ENCODE measurements around the gene FUCA2. TPM values are rescaled to one million over a fixed set of nuclear protein-coding genes. Genes with fewer than 3 reads are reported as not detected.

The FUCA2 gene
- total and polyA plus RNA-seq, 7 donors = 14.9 to 51.4 (median 22.7) TPM

- Histone ChIP-seq H3K9me3 (no peaks in the 10 kb centered on the region), H3K27ac (no peak overlapping the region), H3K4me1 (peaks cover 0 to 4% (median 3%) of the 10 kb centered on the region in 4 donors), H3K4me3 (no peak overlapping the region), H3K36me3 (no peaks in the 10 kb centered on the region), H3K27me3 (no peaks in the 10 kb centered on the region)
- no peak for DNase-seq
- intact Hi-C loops (cut with DNase I) = no loop called here
- WGBS, 2 donors = 91 to 92% methylated on average over 2 of the region's 2 CpGs
- TF ChIP-seq CTCF (IDR thresholded peaks at IDR 0.05) (no peak), EP300 (IDR thresholded peaks at IDR 0.05) (no peak), POLR2AphosphoS5 (IDR thresholded peaks at IDR 0.05) (no peak), POLR2A (IDR thresholded peaks at IDR 0.05) (no peak)
Measured at GRCh38 chr6:143542888-143543287, 31.4 kb upstream of the FUCA2 start.

- H3K36me3 ChIP-seq = no peaks in the 10 kb centered on the region
- H3K4me1 ChIP-seq = peaks cover 0 to 15% (median 9%) of the 10 kb centered on the region in 4 donors
- no peak for DNase-seq
- intact Hi-C loops (cut with DNase I) = no loop called here
- H3K27ac ChIP-seq = no peak overlapping the region
- TF ChIP-seq POLR2A (IDR thresholded peaks at IDR 0.05) (no peak), CTCF (IDR thresholded peaks at IDR 0.05) (no peak), POLR2AphosphoS5 (IDR thresholded peaks at IDR 0.05) (no peak), EP300 (IDR thresholded peaks at IDR 0.05) (no peak)
- H3K27me3 ChIP-seq = no peaks in the 10 kb centered on the region
- no peak overlapping the region for H3K4me3 ChIP-seq
- no peaks in the 10 kb centered on the region for H3K9me3 ChIP-seq
- WGBS, 2 donors = 56 to 63% methylated on average over 3 of the region's 3 CpGs
Measured at GRCh38 chr6:143540192-143540591, 28.7 kb upstream of the FUCA2 start.

- Histone ChIP-seq H3K36me3 (no peaks in the 10 kb centered on the region), H3K4me3 (no peak overlapping the region), H3K27me3 (no peaks in the 10 kb centered on the region), H3K9me3 (no peaks in the 10 kb centered on the region), H3K4me1 (peaks cover 0 to 15% (median 9%) of the 10 kb centered on the region in 4 donors), H3K27ac (no peak overlapping the region)
- WGBS, 2 donors = 88 to 92% methylated on average over 7 of the region's 7 CpGs
- no peak for DNase-seq
- no peak for TF ChIP-seq POLR2A (IDR thresholded peaks at IDR 0.05)
- no peak for TF ChIP-seq POLR2AphosphoS5 (IDR thresholded peaks at IDR 0.05)
- TF ChIP-seq CTCF (IDR thresholded peaks at IDR 0.05) = no peak
- no peak for TF ChIP-seq EP300 (IDR thresholded peaks at IDR 0.05)
- intact Hi-C loops (cut with DNase I) = no loop called here
Measured at GRCh38 chr6:143539734-143540133, 28.2 kb upstream of the FUCA2 start.

GRCh38 chr6:143539106-143539505, 27.6 kb upstream of the FUCA2 start:
- intact Hi-C loops (cut with DNase I) = no loop called here
- Histone ChIP-seq H3K4me3 (no peak overlapping the region), H3K27me3 (no peaks in the 10 kb centered on the region), H3K27ac (no peak overlapping the region), H3K4me1 (peaks cover 0 to 15% (median 9%) of the 10 kb centered on the region in 4 donors), H3K36me3 (no peaks in the 10 kb centered on the region), H3K9me3 (no peaks in the 10 kb centered on the region)
- WGBS, 2 donors = 82 to 92% methylated on average over 4 of the region's 4 CpGs
- no peak for DNase-seq
- TF ChIP-seq POLR2AphosphoS5 (IDR thresholded peaks at IDR 0.05) (no peak), EP300 (IDR thresholded peaks at IDR 0.05) (no peak), CTCF (IDR thresholded peaks at IDR 0.05) (no peak), POLR2A (IDR thresholded peaks at IDR 0.05) (no peak)

- intact Hi-C loops (cut with DNase I) = no loop called here
- 85 to 94% methylated on average over 7 of the region's 7 CpGs for WGBS, 2 donors
- no peaks in the 10 kb centered on the region for H3K9me3 ChIP-seq
- H3K4me1 ChIP-seq = peaks cover 0 to 15% (median 9%) of the 10 kb centered on the region in 4 donors
- TF ChIP-seq CTCF (IDR thresholded peaks at IDR 0.05) = no peak
- TF ChIP-seq EP300 (IDR thresholded peaks at IDR 0.05) = no peak
- no peak for TF ChIP-seq POLR2A (IDR thresholded peaks at IDR 0.05)
- no peak for TF ChIP-seq POLR2AphosphoS5 (IDR thresholded peaks at IDR 0.05)
- no peak overlapping the region for H3K4me3 ChIP-seq
- DNase-seq = no peak
- H3K36me3 ChIP-seq = no peaks in the 10 kb centered on the region
- no peaks in the 10 kb centered on the region for H3K27me3 ChIP-seq
- H3K27ac ChIP-seq = no peak overlapping the region
Measured at GRCh38 chr6:143538374-143538773, 26.9 kb upstream of the FUCA2 start.
